ENCODE data around the gene LHX1. TPM values are rescaled to one million over a fixed set of nuclear protein-coding genes. Genes with fewer than 3 reads are reported as not detected.

LHX1 gene
- total RNA-seq, 1 donor, result not detected

DNA sequence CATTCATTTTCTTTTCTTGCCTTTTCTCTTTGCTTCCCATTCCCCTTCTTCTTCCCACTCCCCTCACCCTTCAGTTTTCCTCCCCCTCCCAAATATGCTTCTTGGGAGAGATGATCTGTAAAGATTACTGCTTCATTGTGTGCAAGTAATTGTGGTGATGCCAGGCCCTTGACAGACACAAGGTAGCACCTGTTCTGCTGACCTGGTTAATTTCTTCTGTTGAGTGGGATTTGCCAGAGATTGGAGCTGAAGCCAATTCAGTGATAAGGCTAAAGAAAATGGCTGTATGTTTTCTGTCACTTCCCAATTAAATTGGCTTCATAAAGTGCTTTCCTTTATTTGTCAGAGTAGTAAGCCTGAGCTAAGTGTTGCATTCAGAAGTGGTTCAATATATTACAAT, 56.0 kb downstream of the LHX1 start:
- DNase-seq (ENCODE audit: low read depth), result no peak
- no peak overlapping the region for H3K4me3 ChIP-seq (ENCODE audit: low read depth, low read length)
- TF ChIP-seq, protein P1, sequence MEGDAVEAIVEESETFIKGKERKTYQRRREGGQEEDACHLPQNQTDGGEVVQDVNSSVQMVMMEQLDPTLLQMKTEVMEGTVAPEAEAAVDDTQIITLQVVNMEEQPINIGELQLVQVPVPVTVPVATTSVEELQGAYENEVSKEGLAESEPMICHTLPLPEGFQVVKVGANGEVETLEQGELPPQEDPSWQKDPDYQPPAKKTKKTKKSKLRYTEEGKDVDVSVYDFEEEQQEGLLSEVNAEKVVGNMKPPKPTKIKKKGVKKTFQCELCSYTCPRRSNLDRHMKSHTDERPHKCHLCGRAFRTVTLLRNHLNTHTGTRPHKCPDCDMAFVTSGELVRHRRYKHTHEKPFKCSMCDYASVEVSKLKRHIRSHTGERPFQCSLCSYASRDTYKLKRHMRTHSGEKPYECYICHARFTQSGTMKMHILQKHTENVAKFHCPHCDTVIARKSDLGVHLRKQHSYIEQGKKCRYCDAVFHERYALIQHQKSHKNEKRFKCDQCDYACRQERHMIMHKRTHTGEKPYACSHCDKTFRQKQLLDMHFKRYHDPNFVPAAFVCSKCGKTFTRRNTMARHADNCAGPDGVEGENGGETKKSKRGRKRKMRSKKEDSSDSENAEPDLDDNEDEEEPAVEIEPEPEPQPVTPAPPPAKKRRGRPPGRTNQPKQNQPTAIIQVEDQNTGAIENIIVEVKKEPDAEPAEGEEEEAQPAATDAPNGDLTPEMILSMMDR (IDR thresholded peaks at IDR 0.05; ENCODE audit: insufficient read depth, low read length), result no peak

Small RNA genes within 50 kb of the gene (small RNA-seq; reads per million reads assigned to genes)
- not detected for gene AC243773.2

Other genes with a start within 250 kb of the LHX1 start
- gene AATF, start 11.5 kb downstream of the LHX1 start, total RNA-seq (ENCODE audit: low replicate concordance), result 25.1 and 80.8 TPM in 2 replicates

Measured in fibroblast of the aortic adventitia (primary cell).